Measurements from ENCODE around the gene MIPOL1.

The MIPOL1 gene

DNA sequence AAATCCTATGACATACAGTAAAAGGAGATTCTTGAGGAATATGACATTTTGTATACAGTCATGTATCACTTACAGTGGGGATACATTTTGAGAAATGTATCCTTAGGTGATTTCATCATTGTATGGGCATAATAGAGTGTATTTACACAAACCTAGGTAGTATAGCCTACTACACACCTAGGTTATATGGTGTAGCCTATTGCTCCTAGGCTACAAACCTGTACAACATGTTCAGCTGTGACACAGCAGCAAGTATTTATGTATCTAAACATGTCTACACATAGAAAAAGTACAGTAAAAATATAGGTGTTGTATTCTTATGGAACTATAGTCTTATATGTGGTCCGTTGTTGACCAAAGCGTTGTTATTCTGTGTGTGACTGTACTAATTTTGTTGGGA, 218.5 kb downstream of the MIPOL1 start:
- Histone ChIP-seq H3K9me2 (replicated peaks; ENCODE audit: insufficient read depth, low read length) (no peaks in the 10 kb centered on the region), H3F3A (ENCODE audit: insufficient read depth) (no peaks in the 10 kb centered on the region), H3K4me2 (ENCODE audit: low read depth, low read length, poor library complexity, severe bottlenecking) (no peak overlapping the region), H4K20me1 (ENCODE audit: low read depth, low read length) (no peaks in the 10 kb centered on the region), H3K27ac (ENCODE audit: low read depth, low read length) (no peak overlapping the region), H3K9me3 (ENCODE audit: insufficient read depth, low read length) (no peaks in the 10 kb centered on the region), H3K27me3 (ENCODE audit: low read length) (no peaks in the 10 kb centered on the region), H3K9ac (ENCODE audit: low read length) (no peak overlapping the region), H3K4me3 (ENCODE audit: insufficient read depth, low read length, poor library complexity, severe bottlenecking) (no peak overlapping the region), H2AFZ (ENCODE audit: low read depth, low read length, severe bottlenecking) (no peak overlapping the region), H3K79me2 (ENCODE audit: insufficient read depth, low read length) (no peaks in the 10 kb centered on the region), H3K36me3 (ENCODE audit: low read length) (no peaks in the 10 kb centered on the region)
- no peak for TF ChIP-seq EZH2phosphoT487 (conservative IDR thresholded peaks at IDR 0.05; ENCODE audit: low read length)
- TF ChIP-seq, protein P1, sequence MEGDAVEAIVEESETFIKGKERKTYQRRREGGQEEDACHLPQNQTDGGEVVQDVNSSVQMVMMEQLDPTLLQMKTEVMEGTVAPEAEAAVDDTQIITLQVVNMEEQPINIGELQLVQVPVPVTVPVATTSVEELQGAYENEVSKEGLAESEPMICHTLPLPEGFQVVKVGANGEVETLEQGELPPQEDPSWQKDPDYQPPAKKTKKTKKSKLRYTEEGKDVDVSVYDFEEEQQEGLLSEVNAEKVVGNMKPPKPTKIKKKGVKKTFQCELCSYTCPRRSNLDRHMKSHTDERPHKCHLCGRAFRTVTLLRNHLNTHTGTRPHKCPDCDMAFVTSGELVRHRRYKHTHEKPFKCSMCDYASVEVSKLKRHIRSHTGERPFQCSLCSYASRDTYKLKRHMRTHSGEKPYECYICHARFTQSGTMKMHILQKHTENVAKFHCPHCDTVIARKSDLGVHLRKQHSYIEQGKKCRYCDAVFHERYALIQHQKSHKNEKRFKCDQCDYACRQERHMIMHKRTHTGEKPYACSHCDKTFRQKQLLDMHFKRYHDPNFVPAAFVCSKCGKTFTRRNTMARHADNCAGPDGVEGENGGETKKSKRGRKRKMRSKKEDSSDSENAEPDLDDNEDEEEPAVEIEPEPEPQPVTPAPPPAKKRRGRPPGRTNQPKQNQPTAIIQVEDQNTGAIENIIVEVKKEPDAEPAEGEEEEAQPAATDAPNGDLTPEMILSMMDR (IDR thresholded peaks at IDR 0.05; ENCODE audit: insufficient read depth, low read length, poor library complexity, severe bottlenecking), result no peak

DNA sequence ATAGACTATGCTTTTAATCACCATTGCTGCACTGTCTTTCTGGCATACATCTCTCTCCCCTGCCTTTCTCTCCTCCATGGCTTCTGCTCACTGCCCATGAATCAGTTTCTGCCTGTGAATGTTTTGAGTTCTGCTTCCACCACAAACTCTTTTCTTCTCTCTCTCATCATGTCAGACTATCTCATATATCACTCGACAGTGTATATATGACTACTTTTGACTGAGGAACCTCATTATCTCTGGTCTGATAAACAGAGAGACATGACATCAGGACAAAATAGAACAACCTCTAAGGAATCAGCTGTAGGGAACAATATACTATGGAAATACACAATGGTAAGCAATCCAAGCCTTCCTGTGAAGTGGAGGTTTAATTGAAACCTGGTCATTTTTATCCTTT, 219.4 kb downstream of the MIPOL1 start:
- Histone ChIP-seq H3K9me3 (ENCODE audit: insufficient read depth, low read length) (no peaks in the 10 kb centered on the region), H3F3A (ENCODE audit: insufficient read depth) (no peaks in the 10 kb centered on the region), H3K27me3 (ENCODE audit: low read length) (no peaks in the 10 kb centered on the region), H3K4me2 (ENCODE audit: low read depth, low read length, poor library complexity, severe bottlenecking) (no peak overlapping the region), H3K9ac (ENCODE audit: low read length) (no peak overlapping the region), H3K36me3 (ENCODE audit: low read length) (no peaks in the 10 kb centered on the region), H4K20me1 (ENCODE audit: low read depth, low read length) (no peaks in the 10 kb centered on the region), H3K27ac (ENCODE audit: low read depth, low read length) (no peak overlapping the region), H2AFZ (ENCODE audit: low read depth, low read length, severe bottlenecking) (no peak overlapping the region), H3K4me3 (ENCODE audit: insufficient read depth, low read length, poor library complexity, severe bottlenecking) (no peak overlapping the region), H3K79me2 (ENCODE audit: insufficient read depth, low read length) (no peaks in the 10 kb centered on the region), H3K9me2 (replicated peaks; ENCODE audit: insufficient read depth, low read length) (no peaks in the 10 kb centered on the region)
- TF ChIP-seq EZH2phosphoT487 (conservative IDR thresholded peaks at IDR 0.05; ENCODE audit: low read length), result no peak
- TF ChIP-seq, protein P1 (IDR thresholded peaks at IDR 0.05; ENCODE audit: insufficient read depth, low read length, poor library complexity, severe bottlenecking), result no peak

DNA sequence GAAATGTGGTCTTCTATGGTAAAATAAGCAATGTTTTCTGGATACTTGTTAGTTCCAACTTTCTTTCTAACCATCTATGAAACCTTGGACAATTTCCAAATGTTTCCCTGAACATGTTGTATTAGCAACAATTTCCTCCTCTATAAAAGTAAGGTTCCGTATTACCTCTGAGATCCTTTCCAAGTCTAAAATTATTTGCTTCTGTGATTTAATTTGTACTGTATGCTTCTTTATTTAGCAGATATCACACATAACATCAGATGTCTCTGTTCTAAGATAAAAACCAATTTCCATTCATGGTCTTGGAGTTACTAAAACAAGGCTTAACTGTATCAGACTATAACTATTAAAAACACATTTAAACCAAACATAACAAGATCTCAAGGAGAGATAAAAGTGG, 220.1 kb downstream of the MIPOL1 start:
- Histone ChIP-seq H3K27ac (ENCODE audit: low read depth, low read length) (no peak overlapping the region), H4K20me1 (ENCODE audit: low read depth, low read length) (no peaks in the 10 kb centered on the region), H3K79me2 (ENCODE audit: insufficient read depth, low read length) (no peaks in the 10 kb centered on the region), H3K27me3 (ENCODE audit: low read length) (no peaks in the 10 kb centered on the region), H3K9me3 (ENCODE audit: insufficient read depth, low read length) (no peaks in the 10 kb centered on the region), H3K4me2 (ENCODE audit: low read depth, low read length, poor library complexity, severe bottlenecking) (no peak overlapping the region), H2AFZ (ENCODE audit: low read depth, low read length, severe bottlenecking) (no peak overlapping the region), H3K9me2 (replicated peaks; ENCODE audit: insufficient read depth, low read length) (no peaks in the 10 kb centered on the region), H3K4me3 (ENCODE audit: insufficient read depth, low read length, poor library complexity, severe bottlenecking) (no peak overlapping the region), H3K36me3 (ENCODE audit: low read length) (no peaks in the 10 kb centered on the region), H3F3A (ENCODE audit: insufficient read depth) (no peaks in the 10 kb centered on the region), H3K9ac (ENCODE audit: low read length) (no peak overlapping the region)
- TF ChIP-seq, protein P1 (IDR thresholded peaks at IDR 0.05; ENCODE audit: insufficient read depth, low read length, poor library complexity, severe bottlenecking), result no peak
- no peak for TF ChIP-seq EZH2phosphoT487 (conservative IDR thresholded peaks at IDR 0.05; ENCODE audit: low read length)

Data from SU-DHL-6 (cell line).